Activated T-cell treated with anti-CD3 and anti-CD28 coated beads, Interleukin-2, amount 50 U/mL, for 48 hours (primary cell): ENCODE results near the gene SMPD1.

Experiments used
- DNase-seq, 2 experiments: peaks; one replicate each; pipeline ENCODE4 v3.0.0-alpha.2; 2020

Gene SMPD1

DNA sequence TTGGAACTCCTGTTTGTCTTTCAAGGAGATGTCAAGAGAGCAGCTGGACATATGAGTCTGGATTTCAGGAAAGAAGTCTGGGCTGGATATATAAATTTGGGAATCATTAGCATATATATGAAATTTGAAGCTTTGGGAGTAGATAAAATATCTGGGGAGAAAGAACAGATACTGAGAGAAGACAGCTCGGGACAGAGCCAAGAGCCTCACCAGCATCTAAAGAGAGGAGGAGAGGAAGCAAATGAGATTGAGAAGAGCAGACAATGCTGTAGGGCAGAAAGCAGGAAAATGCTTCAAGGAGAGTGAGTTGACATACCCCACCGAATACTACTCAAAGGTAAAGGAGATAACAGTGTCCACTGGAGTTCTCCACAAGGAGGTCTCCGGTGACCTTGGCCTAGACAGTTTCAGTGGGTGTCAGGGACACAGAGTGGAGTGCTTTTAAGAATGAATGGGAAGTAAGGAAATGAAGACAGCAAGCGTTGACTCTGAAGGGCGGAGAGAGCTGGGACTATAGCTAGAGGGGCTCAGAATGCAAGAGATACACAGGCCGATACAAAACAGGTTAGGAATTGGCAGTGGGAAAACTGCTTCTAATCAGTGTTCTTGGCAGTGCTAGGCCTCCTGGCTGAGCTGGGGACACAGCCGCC, 27.8 kb downstream of the SMPD1 start:
- DNase-seq, result no peak

GRCh38 chr11:6418557-6419008, 28.3 kb downstream of the SMPD1 start:
- DNase-seq, result peak in 1 of 2 experiments; percentile 48

GRCh38 chr11:6419009-6419631, 28.8 kb downstream of the SMPD1 start, which contains the start of gene APBB1:
Gene APBB1 (minus strand): TSS chr11:6419094. CDS start chr11:6411347, 7,747 bp downstream.
- peak; percentile 80 to 84 for DNase-seq

- DNase-seq, result no peak
These were observed 30.4 kb downstream of the SMPD1 start for GRCh38 chr11:6420677-6421076.

DNA sequence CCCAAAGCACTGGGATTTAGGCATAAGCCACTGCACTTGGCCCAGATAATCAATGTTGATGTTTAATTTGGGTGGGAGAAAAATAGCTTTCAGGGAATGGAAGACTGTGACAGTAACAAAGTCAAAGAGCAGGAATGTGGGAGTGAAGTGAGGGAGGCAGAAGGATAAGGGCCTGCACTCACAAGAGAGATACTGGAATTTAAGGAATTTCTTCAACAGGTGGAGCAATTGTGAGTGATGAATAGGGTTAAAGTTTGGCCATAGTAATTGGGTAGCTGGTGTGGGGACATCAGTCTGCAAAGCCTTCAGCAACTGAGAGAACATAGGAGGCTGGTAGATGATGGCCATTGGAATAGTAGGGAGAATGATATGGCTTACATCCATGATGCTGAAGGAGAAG, 37.2 kb downstream of the SMPD1 start:
- no peak for DNase-seq

DNA sequence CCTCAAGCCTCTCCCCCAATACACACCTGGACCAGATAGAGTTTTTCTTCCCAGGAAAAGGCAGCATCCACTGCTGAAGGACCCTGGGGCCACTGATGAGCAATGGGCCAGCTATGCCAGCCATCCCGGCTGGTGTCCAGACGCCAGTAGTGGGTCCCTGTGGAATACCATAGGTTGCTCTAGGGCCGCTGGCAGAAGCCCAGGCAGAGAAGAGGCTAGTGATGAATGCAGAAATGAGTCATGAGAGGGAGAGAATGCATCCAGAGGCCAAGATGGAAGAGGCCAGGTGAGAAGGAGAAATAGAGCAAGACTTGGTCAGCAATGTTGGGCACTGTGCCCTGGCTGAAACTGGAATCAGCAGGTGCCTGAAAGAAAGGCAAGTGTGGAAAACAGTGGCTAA, 41.6 kb downstream of the SMPD1 start:
- DNase-seq, result no peak

DNA sequence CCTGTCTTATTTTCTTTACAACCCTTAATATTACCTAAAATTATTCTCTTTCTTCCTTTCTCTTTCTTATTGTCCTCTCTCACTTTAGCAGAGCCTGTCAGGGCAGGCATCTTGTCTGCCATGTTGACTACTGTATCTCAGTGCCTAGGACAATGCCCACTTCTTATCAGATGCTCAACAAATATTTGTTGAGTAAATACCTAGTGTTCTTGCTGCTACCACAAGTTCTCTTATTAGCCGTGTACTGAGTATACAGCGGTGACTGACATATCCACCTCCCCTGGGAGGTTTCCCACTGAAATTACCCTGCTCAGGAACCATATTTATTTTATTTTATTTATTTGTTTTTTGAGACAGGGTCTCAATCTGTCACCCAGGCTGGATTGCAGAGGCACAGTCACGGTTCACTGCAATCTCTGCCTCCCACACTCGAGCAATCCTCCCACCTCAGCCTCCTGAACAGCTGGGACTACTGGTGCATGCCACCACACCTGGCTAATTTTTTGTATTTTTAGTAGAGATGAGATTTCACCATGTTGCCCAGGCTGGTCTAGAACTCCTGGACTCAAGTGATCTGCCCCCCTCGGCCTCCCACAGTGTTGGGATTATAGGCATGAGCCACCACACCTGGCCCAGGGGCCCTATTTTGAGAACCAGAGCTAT, 43.9 kb downstream of the SMPD1 start:
- no peak for DNase-seq

DNA sequence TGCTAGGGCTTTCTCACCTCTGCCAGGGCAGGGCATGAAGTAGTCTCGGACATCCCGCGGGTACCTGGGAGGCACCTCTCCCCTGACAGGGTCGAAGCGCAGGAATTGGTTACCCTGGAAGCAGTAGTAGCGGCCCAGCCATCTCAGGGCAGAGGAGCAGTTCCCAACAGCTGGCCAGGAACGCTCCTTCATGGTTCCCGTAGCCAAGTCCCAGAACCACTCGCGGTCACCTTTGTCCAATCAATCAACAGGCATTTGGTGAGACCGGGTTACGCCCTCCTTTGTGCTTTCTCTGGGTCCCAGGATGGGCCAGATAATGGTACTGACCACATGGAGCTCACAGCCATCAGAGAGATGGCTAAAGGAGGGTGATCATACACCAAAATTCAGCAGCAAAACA, 47.1 kb downstream of the SMPD1 start:
- no peak for DNase-seq

DNA sequence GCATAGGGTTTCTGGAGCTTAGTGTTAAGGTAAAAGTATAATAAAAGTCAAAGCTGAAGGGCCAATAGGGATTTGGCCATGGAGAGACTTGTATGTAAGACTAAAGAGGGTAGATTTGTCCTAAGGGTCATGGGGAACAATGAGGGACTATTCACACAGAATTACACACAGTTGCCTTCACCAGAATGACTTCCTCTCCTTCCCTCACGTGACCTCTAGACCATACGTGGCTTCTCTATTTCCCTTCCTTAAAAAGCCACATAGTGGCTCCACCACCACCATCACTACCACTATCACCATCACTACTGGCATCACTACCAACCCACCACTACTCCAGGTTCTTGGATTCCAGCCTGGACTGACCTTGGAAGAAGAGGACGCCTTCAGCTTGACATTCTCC, 47.7 kb downstream of the SMPD1 start:
- DNase-seq, result no peak

- peak; percentile 48 to 53 for DNase-seq
These were observed 48.8 kb downstream of the SMPD1 start for GRCh38 chr11:6438979-6439571.

GRCh38 chr11:6440906-6441358, 50.7 kb downstream of the SMPD1 start, which contains the start of gene HPX:
Gene HPX (minus strand): TSS chr11:6440987. CDS start chr11:6440963, 24 bp downstream.
- no peak for DNase-seq

- no peak for DNase-seq
These were observed 52.2 kb downstream of the SMPD1 start for GRCh38 chr11:6442441-6442840.

DNA sequence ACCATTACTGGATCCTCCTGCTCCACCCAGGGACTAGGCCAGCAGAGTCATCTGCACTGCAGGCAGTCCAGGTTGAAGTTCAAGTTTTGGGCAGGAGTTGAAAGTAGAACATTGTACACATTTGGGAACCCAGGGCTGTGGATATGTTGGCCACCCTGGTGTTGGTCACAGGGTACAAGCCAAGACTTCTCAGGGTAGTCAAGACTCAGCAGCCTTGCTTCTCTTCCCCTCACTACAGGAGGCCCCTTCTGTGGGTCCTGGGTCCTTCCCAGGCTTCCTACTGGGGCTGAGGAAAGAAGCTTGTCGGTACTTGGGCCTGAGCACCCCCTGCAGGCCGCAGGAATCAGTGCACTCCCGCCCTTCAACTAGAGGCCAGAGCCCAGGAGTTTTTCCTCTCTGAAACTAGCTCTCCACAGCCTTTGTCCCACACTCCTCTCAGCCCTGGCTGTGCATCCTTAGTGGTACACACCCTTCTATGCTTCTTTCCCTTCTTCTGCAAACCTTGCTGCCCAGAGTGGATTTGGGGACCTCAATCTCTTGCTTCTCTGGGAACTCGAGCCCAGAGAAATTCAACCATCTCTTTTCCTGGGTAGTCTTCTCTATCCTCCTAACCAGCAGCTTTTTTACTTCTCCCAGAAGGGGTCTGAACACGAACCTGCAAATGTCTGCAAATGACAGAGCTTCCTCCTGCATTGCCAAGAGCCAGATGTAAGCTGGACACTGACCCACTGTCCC, 53.2 kb downstream of the SMPD1 start:
- DNase-seq, result peak; percentile 68 to 70
